Measurements from ENCODE around the gene RFTN1.

- TF ChIP-seq, protein P1, sequence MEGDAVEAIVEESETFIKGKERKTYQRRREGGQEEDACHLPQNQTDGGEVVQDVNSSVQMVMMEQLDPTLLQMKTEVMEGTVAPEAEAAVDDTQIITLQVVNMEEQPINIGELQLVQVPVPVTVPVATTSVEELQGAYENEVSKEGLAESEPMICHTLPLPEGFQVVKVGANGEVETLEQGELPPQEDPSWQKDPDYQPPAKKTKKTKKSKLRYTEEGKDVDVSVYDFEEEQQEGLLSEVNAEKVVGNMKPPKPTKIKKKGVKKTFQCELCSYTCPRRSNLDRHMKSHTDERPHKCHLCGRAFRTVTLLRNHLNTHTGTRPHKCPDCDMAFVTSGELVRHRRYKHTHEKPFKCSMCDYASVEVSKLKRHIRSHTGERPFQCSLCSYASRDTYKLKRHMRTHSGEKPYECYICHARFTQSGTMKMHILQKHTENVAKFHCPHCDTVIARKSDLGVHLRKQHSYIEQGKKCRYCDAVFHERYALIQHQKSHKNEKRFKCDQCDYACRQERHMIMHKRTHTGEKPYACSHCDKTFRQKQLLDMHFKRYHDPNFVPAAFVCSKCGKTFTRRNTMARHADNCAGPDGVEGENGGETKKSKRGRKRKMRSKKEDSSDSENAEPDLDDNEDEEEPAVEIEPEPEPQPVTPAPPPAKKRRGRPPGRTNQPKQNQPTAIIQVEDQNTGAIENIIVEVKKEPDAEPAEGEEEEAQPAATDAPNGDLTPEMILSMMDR (IDR thresholded peaks at IDR 0.05 in 2 of 3, conservative IDR thresholded peaks at IDR 0.05 in 1 of 3; ENCODE audit: insufficient read depth in 2 of 3, low read depth in 1 of 3, low read length in 3 of 3): no peak
- no peak for TF ChIP-seq STAT6 (CRISPR knock-in tag; IDR thresholded peaks at IDR 0.05)
- no peak for TF ChIP-seq HIVEP1 (CRISPR knock-in tag; IDR thresholded peaks at IDR 0.05)
- no peak for TF ChIP-seq ZNF274 (IDR thresholded peaks at IDR 0.05; ENCODE audit: borderline replicate concordance, low read depth, low read length)
- no peak for TF ChIP-seq POLR2AphosphoS5 (IDR thresholded peaks at IDR 0.05; ENCODE audit: control insufficient read depth, insufficient read depth, low read depth, low read length)
- no peak for TF ChIP-seq U2AF1 (optimal IDR thresholded peaks at IDR 0.05; ENCODE audit: low read depth, low read length)
- no peak for TF ChIP-seq SETDB1 (IDR thresholded peaks at IDR 0.05; ENCODE audit: low read length)
- no peak for TF ChIP-seq NFATC3 (IDR thresholded peaks at IDR 0.05)
- no peak for TF ChIP-seq EZH2 (IDR thresholded peaks at IDR 0.05; ENCODE audit: borderline replicate concordance, low read depth, low read length)
- TF ChIP-seq ZNF785 (CRISPR knock-in tag; IDR thresholded peaks at IDR 0.05): no peak
- TF ChIP-seq NRF1 (conservative IDR thresholded peaks at IDR 0.05 in 1 of 2, IDR thresholded peaks at IDR 0.05 in 1 of 2): no peak
- TF ChIP-seq MYC (IDR thresholded peaks at IDR 0.05; ENCODE audit: low read depth, low read length): no peak
- no peak for TF ChIP-seq MYC (CRISPR knock-in tag; IDR thresholded peaks at IDR 0.05; ENCODE audit: borderline replicate concordance, low read depth)
These were observed 149.9 kb downstream of the RFTN1 start for GRCh38 chr3:16363636-16364035.
